GM18909 (cell line): ENCODE data around the gene ARHGEF26.

Experiments used
- ATAC-seq: cut with Tn5 transposase; IDR thresholded peaks from one replicate; pipeline ENCODE4 v1.9.1; 2021; ENCODE audit warnings: mild to moderate bottlenecking; ENCODE audit not compliant: unreplicated experiment, poor library complexity

ARHGEF26 gene

DNA sequence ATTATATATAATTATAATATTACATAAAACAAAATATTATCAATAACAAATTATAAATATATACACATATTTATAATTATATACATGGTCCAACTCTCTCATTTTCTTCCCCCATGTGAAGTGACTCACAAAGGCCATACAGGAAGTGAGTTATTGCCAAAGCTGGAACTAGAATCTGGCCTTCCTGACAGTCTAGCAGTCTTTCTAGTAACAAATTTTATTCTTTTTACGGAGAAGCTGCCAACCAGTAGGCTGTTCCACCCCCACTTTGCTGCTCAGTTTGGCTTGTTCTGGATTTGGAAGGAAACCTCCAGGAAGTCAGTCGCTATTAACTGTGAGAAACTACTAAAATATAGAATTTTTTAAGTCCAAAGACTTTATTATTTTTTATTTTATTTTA is 123.5 kb downstream of the ARHGEF26 start:
- no peak for ATAC-seq

- ATAC-seq, result no peak
Observed at GRCh38 chr3:154247806-154248415, 126.7 kb downstream of the ARHGEF26 start.

DNA sequence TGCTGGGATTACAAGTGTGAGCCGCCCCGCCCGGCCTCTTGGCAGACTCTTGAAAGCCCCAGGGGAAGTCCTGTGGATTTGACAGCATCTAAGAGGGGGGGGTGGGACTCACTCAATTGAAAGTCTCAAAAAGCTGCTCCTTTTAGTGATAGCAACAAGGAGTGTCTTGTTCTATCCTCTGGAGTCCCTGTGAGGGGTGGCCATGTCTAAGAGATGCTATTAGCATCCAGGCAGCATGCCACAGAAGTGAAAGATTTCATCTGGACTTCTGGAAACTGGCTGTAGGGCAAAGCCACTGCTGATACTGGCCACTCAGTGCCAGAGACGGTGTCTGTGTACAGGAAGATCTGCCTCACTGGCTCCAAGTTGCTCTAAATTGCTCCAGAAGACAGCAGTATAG is 129.1 kb downstream of the ARHGEF26 start:
- ATAC-seq, result no peak

DNA sequence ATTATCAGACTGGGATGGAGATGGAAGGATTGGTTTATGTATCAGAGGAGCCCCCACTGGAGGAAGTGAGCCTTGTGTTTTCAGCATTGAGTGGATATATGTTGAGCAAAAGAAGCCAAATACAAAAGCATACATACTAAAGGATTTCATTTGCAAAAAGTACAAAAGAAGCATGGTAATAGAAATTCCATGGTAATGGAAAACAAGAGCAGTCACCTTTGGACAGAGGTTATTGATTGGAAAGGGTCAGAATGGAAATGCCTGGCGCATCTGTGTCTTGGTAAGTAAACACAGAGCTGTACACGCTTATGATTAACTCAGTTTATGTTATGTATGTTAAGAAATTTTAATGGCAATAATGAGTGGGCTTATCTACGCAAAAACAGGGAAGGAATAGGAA is 130.4 kb downstream of the ARHGEF26 start:
- ATAC-seq, result no peak

- peak; percentile 96 for ATAC-seq
Observed at GRCh38 chr3:154252759-154253638, 131.8 kb downstream of the ARHGEF26 start.

- no peak for ATAC-seq
Observed at GRCh38 chr3:154254527-154254926, 133.3 kb downstream of the ARHGEF26 start.

GRCh38 chr3:154273381-154273780 is 152.2 kb downstream of the ARHGEF26 start:
- ATAC-seq, result no peak

DNA sequence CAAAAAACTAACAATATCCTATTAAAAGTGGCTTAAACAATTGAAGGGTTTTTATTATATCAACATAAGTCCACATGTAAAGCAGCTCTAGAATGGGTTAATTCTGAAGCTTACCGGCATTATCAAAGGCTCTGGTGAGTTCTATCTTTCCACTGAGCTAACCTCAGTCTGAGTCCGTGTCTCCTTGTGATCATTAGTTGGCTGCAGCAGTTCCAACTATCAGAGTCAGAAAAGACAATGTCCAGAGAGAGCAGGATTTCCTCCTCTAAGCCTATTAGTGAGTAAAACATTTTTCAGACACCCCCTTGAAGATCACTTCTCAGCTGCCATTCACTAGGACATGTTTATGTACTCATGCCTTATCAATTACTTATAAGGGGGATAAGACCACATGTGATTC is 153.2 kb downstream of the ARHGEF26 start:
- ATAC-seq, result no peak

DNA sequence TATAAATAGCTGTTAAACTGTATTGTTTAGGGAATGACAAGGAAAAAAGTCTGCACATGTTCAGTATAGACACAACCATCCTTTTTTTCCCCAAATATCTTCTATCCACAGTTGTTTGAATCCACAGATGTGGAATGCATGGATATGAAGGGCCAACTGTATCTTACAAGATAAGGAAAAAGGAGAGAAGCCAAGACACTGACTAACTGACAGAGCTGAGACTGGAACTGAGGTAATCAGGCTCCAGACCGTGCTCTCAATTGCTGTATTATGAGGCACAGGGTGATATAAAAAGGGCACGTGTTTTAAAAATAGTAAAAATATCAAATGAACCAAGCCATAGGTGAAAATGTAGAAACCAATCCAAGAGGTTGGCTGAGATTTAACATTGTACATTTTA is 154.1 kb downstream of the ARHGEF26 start:
- no peak for ATAC-seq

- no peak for ATAC-seq
Observed at GRCh38 chr3:154275965-154276364, 154.8 kb downstream of the ARHGEF26 start.

DNA sequence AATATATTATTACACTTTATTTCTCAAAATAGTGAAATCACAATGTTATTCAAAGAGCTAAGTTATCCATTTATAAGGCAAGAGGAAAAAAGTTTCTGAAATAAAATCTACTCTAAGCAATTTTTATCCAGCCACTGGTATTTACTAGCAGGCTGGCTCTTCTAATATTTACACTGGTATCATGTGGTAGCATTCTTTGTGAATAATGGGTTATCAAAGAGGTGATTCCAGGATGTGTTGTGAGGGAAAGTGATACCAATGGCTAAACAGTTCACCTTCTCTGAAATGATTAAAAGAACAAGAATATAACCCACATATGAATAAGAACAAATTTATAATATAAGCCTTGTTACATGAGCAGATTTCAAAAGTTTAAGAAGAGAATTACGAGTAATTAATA is 159.0 kb downstream of the ARHGEF26 start:
- no peak for ATAC-seq

DNA sequence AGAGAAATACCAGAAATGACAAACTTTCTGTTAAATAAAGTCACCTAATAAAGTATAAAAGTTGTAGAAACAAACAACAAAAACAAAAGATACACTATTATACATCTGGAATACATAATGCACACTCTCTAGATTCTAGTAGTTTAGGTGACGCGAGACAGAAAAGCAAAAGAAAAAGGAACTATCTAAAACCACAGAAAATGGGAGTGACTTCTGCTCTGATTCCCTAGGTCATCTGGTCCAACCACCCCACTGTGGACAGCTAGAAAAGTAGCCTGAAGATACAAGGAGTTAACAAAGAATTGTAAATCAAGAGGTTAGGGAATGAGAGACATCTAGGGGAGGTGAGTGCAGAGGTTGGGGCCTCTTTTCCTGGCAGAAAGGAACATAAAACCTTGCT is 164.0 kb downstream of the ARHGEF26 start:
- ATAC-seq, result peak; percentile 61

DNA sequence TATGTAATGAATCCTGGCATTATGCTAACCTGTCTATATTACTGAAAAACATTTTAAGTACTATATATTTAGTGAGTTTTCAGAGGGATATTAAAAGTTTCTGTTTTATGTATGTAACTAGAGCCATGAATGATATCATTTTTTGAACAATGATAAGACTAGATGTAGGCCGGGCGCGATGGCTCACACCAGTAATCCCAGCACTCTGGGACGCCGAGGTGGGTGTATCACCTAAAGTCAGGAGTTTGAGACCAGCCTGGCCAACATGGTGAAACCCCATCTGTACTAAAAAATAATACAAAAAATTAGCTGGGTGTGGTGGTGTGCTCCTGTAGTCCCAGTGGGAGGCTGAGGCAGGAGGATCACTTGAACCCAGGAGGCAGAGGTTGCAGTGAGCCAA is 169.0 kb downstream of the ARHGEF26 start:
- no peak for ATAC-seq

DNA sequence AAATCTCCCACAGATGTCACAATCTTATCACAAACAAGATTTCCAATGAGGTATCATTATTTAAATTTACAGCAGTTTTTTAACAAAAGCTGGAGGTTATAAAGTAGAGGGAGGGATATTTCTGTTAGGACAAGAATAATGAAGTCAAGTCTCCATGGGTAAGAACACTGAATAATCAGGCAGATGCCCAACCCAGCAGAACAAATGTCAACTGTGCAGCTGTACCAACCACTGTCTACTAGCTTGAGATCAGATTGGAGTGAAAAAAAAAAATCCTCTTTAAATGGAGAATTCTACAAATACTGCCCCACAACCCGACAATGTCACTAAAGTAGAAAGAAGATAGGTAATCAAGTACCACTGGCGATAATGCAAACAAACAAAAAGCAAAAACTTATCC is 172.8 kb downstream of the ARHGEF26 start:
- no peak for ATAC-seq

GRCh38 chr3:154301561-154301960 is 180.4 kb downstream of the ARHGEF26 start:
- no peak for ATAC-seq

DNA sequence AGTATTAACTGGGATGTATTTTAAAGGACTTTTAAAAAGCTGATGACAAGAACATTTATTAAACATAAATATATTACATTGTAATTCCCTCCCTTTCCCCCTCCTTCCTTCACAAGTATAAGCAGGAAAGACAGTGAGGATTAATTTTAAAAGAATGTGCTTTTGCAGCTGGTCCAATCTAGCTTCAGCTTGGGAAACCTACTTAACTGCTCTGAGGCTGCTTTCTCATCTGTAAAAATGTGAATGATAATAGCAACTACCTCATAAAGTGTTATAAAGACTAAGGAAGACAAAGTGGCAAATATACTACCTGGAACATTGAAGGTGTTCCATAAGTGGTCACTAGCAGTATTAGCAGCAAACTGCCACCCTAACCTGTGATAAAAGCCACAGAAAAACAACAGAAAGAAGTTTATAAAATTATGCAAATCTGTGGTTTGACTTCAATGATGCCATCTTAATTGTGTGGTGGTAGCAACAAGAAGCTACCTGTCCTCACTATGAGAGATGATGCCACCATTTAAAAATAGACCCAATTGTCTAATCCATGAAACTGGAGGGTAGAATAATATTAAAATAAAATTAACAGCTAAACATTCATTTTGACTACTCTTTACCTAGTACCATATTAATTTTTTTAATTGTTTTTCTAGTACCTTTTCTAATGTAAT is 183.1 kb downstream of the ARHGEF26 start:
- ATAC-seq, result no peak

- ATAC-seq, result peak; percentile 53
Observed at GRCh38 chr3:154304936-154305335, 183.7 kb downstream of the ARHGEF26 start.

- ATAC-seq, result no peak
Observed at GRCh38 chr3:154307363-154307762, 186.2 kb downstream of the ARHGEF26 start.
